Trophoblast cell (in vitro differentiated cells and primary cell): Measurements from ENCODE around the gene LIPN.

Source experiments
- DNase-seq, 2 donors: peaks; one replicate each; pipeline ENCODE4 v3.0.0-alpha.2; 2016
- H2AFZ ChIP-seq: 2 replicates; pipeline ENCODE4 v1.6.1; 2013; ENCODE audit warnings: low read length, moderate library complexity, mild to moderate bottlenecking; ENCODE audit not compliant: insufficient read depth, poor library complexity
- H2AK5ac ChIP-seq: 2 replicates; pipeline ENCODE4 v1.6.1; 2013; ENCODE audit warnings: mild to moderate bottlenecking, low read length
- H2BK120ac ChIP-seq: 2 replicates; pipeline ENCODE4 v1.6.1; 2013; ENCODE audit warnings: low read length, mild to moderate bottlenecking, moderate library complexity; ENCODE audit not compliant: insufficient read depth, poor library complexity
- H2BK12ac ChIP-seq: 2 replicates; pipeline ENCODE4 v1.6.1; 2013; ENCODE audit warnings: mild to moderate bottlenecking, low read length, moderate library complexity
- H2BK5ac ChIP-seq: 2 replicates; pipeline ENCODE4 v1.6.1; 2013; ENCODE audit warnings: low read length, low read depth, moderate library complexity, mild to moderate bottlenecking; ENCODE audit not compliant: poor library complexity
- H3K14ac ChIP-seq: 2 replicates; pipeline ENCODE4 v1.6.1; 2013; ENCODE audit warnings: mild to moderate bottlenecking, low read length
- H3K18ac ChIP-seq: 2 replicates; pipeline ENCODE4 v1.6.1; 2013; ENCODE audit warnings: mild to moderate bottlenecking, low read length
- H3K23ac ChIP-seq: 2 replicates; pipeline ENCODE4 v1.6.1; 2013; ENCODE audit warnings: low read length
- H3K27ac ChIP-seq: 2 replicates; pipeline ENCODE4 v1.5.1; 2013; ENCODE audit warnings: low read depth, mild to moderate bottlenecking, inconsistent platforms, low read length, moderate library complexity
- H3K27me3 ChIP-seq: 2 replicates; pipeline ENCODE4 v1.6.1; 2013; ENCODE audit warnings: inconsistent platforms, mild to moderate bottlenecking, low read length, moderate library complexity; ENCODE audit not compliant: insufficient read depth
- H3K36me3 ChIP-seq, 2 experiments: 1 replicate in 1 of 2; 2 replicates in 1 of 2; pipeline ENCODE4 v1.6.1; 2013; ENCODE audit warnings: low read length in 2 of 2, mild to moderate bottlenecking in 2 of 2, moderate library complexity in 1 of 2; ENCODE audit not compliant: insufficient read depth in 2 of 2, control insufficient read depth in 1 of 2
- H3K4ac ChIP-seq: 2 replicates; pipeline ENCODE4 v1.6.1; 2013; ENCODE audit warnings: low read depth, mild to moderate bottlenecking, low read length, moderate library complexity
- H3K4me1 ChIP-seq, 2 experiments: 1 replicate in 1 of 2; 2 replicates in 1 of 2; pipeline ENCODE4 v1.6.1; 2013; ENCODE audit warnings: low read length in 2 of 2, mild to moderate bottlenecking in 2 of 2, moderate library complexity in 1 of 2; ENCODE audit not compliant: insufficient read depth in 2 of 2, control insufficient read depth in 1 of 2
- H3K4me2 ChIP-seq: 2 replicates; pipeline ENCODE4 v1.6.1; 2013; ENCODE audit warnings: inconsistent platforms, mild to moderate bottlenecking, low read length, moderate library complexity
- H3K4me3 ChIP-seq: 2 replicates; pipeline ENCODE4 v1.5.1; 2013; ENCODE audit warnings: mild to moderate bottlenecking, low read depth, low read length, inconsistent platforms
- H3K79me1 ChIP-seq: one replicate; pipeline ENCODE4 v1.6.1; 2013; ENCODE audit warnings: low read length
- H3K79me2 ChIP-seq: 2 replicates; pipeline ENCODE4 v1.6.1; 2013; ENCODE audit warnings: low read length, mild to moderate bottlenecking; ENCODE audit not compliant: control insufficient read depth, insufficient read depth, poor library complexity
- H3K9ac ChIP-seq: 2 replicates; pipeline ENCODE4 v1.6.1; 2013; ENCODE audit warnings: mild to moderate bottlenecking, low read length
- H3K9me3 ChIP-seq: 2 replicates; pipeline ENCODE4 v1.6.1; 2013; ENCODE audit warnings: low read depth, mild to moderate bottlenecking, control low read depth, inconsistent platforms, low read length; ENCODE audit not compliant: insufficient read depth
- H4K12ac ChIP-seq: 2 replicates; pipeline ENCODE4 v1.6.1; 2013; ENCODE audit warnings: low read depth, mild to moderate bottlenecking, low read length, moderate library complexity
- H4K8ac ChIP-seq: 2 replicates; pipeline ENCODE4 v1.6.1; 2013; ENCODE audit warnings: low read depth, mild to moderate bottlenecking, low read length, moderate library complexity
- H4K91ac ChIP-seq: one replicate; pipeline ENCODE4 v1.6.1; 2013; ENCODE audit warnings: low read depth, mild to moderate bottlenecking, low read length, moderate library complexity
- WGBS: extraction: QIAGEN DNeasy Blood & Tissue Kit; methylation state at CpG from one replicate; pipeline ENCODE4 v1.1.7; 2013; ENCODE audit warnings: missing lambda C conversion rate; ENCODE audit not compliant: insufficient read length, insufficient coverage; ENCODE audit errors: extremely low coverage; 5-methylcytosine and 5-hydroxymethylcytosine counted together

Gene LIPN

DNA sequence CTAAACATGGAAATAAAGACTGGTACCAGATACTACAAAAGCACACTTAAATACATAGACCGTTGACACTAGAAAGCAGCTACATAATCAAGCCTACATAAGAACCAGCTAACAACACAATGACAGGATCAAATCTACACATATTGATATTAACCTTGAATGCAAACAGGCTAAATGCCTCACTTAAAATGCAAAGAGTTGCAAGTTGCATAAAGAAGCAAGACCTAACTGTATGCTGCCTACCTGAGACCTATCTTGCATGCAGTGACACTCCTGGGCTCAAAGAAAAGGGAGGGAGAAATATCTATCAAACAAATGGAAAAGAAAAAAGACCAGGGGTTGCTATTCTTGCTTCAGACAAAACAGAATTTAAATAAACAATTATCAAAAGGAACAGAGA lies 14.2 kb upstream of the LIPN start:
- DNase-seq, result no peak

DNA sequence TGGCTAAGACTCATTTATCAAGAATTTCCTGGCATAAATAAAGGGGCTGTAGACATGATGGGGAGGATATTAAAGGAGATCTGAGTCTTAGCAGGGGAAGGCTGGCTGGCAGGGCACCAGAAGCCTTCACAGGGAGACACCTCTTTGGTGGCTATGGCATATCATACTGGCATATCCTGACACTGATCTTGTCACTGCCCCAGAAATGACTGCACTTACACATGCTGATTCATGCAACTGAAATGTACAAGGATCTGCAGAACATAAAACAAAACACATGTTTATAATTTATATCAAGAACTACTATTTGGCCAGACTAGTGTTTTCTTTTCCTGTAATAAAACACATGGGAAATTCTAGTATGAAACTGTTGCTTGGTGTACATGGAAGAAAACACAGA lies 5.5 kb upstream of the LIPN start:
- Histone ChIP-seq H3K9me3 (no peaks in the 10 kb centered on the region), H3K79me2 (no peaks in the 10 kb centered on the region), H2AK5ac (no peak overlapping the region), H3K18ac (no peak overlapping the region), H4K91ac (no peak overlapping the region), H3K23ac (no peak overlapping the region), H2BK5ac (no peak overlapping the region), H3K36me3 (no peaks in the 10 kb centered on the region), H3K4ac (no peak overlapping the region), H3K4me2 (no peak overlapping the region), H4K12ac (no peak overlapping the region), H3K27ac (no peak overlapping the region), H2AFZ (no peak overlapping the region), H3K4me1 (no peaks in the 10 kb centered on the region), H4K8ac (no peak overlapping the region), H2BK120ac (no peak overlapping the region), H3K14ac (no peak overlapping the region), H2BK12ac (no peak overlapping the region), H3K27me3 (no peaks in the 10 kb centered on the region), H3K9ac (no peak overlapping the region), H3K4me3 (no peak overlapping the region), H3K79me1 (no peaks in the 10 kb centered on the region)
- DNase-seq, result no peak

More for the DNA sequence above, 14.2 kb upstream of the LIPN start:
- Histone ChIP-seq H3K4ac (no peak overlapping the region), H2BK12ac (no peak overlapping the region), H3K36me3 (no peaks in the 10 kb centered on the region), H3K4me1 (no peaks in the 10 kb centered on the region), H4K91ac (no peak overlapping the region), H2AK5ac (no peak overlapping the region), H3K4me3 (no peak overlapping the region), H3K14ac (no peak overlapping the region), H3K79me2 (no peaks in the 10 kb centered on the region), H4K12ac (no peak overlapping the region), H3K4me2 (no peak overlapping the region), H2BK5ac (no peak overlapping the region), H3K18ac (no peak overlapping the region), H2AFZ (no peak overlapping the region), H2BK120ac (no peak overlapping the region), H3K9ac (no peak overlapping the region), H4K8ac (no peak overlapping the region), H3K79me1 (no peaks in the 10 kb centered on the region), H3K27ac (no peak overlapping the region), H3K27me3 (no peaks in the 10 kb centered on the region), H3K23ac (no peak overlapping the region), H3K9me3 (no peaks in the 10 kb centered on the region)
- no CpG with 5 or more reads among the region's 1 CpG for WGBS

DNA sequence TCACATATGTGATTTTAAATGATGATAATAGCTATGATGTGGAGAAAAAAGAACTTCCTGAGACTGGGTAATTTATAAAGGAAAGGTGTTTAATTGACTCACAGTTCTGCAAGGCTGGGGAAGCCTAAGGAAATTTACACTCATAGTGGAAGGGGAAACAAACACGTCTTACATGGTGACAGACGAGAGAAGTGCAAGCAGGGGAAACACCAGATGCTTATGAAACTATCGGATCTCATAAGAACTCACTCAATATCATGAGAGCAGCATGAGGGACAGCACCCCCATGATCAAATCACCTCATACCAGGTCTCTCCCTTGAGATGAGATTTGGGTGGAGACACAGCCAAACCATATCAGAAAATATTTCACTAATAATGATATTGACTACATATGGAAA lies 4.1 kb upstream of the LIPN start:
- no peak overlapping the region for H4K12ac ChIP-seq
- H3K4me3 ChIP-seq, result no peak overlapping the region
- no peaks in the 10 kb centered on the region for H3K27me3 ChIP-seq
- no peaks in the 10 kb centered on the region for H3K79me1 ChIP-seq
- no peak overlapping the region for H3K14ac ChIP-seq
- WGBS, result no CpG with 5 or more reads among the region's 3 CpGs
- no peak for DNase-seq
- H3K23ac ChIP-seq, result no peak overlapping the region
- H2AFZ ChIP-seq, result no peak overlapping the region
- no peak overlapping the region for H4K8ac ChIP-seq
- no peaks in the 10 kb centered on the region for H3K36me3 ChIP-seq
- no peaks in the 10 kb centered on the region for H3K4me1 ChIP-seq
- no peak overlapping the region for H3K27ac ChIP-seq
- no peaks in the 10 kb centered on the region for H3K9me3 ChIP-seq
- no peak overlapping the region for H3K4me2 ChIP-seq
- no peak overlapping the region for H2BK120ac ChIP-seq
- no peak overlapping the region for H2BK5ac ChIP-seq
- H3K79me2 ChIP-seq, result no peaks in the 10 kb centered on the region
- no peak overlapping the region for H3K18ac ChIP-seq
- no peak overlapping the region for H4K91ac ChIP-seq
- no peak overlapping the region for H2AK5ac ChIP-seq
- H3K4ac ChIP-seq, result no peak overlapping the region
- no peak overlapping the region for H3K9ac ChIP-seq
- no peak overlapping the region for H2BK12ac ChIP-seq

DNA sequence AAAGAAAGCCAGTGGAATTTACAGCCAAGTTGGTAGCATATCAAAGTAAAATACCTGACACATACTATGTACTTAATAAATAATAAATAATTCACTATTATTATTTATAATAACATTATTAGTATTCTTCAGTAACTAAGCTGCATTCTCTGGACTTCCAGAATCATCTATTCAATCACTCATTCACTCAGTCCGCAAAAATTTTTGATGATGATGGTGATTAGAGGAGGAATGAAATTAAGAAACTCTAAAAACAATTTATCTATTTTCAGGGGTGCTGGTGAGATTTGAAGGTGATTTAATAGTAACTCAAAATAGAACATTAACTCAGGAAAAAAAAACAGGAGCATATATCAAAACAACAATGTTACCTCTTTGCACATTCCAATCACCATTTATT lies 3.2 kb upstream of the LIPN start:
- Histone ChIP-seq H2BK120ac (no peak overlapping the region), H4K8ac (no peak overlapping the region), H2AFZ (no peak overlapping the region), H3K79me1 (no peaks in the 10 kb centered on the region), H3K27ac (no peak overlapping the region), H3K9ac (no peak overlapping the region), H2BK12ac (no peak overlapping the region), H3K4ac (no peak overlapping the region), H3K23ac (no peak overlapping the region), H3K79me2 (no peaks in the 10 kb centered on the region), H3K4me2 (no peak overlapping the region), H3K4me1 (no peaks in the 10 kb centered on the region), H2BK5ac (no peak overlapping the region), H3K36me3 (no peaks in the 10 kb centered on the region), H3K27me3 (no peaks in the 10 kb centered on the region), H2AK5ac (no peak overlapping the region), H4K91ac (no peak overlapping the region), H3K9me3 (no peaks in the 10 kb centered on the region), H3K18ac (no peak overlapping the region), H4K12ac (no peak overlapping the region), H3K4me3 (no peak overlapping the region), H3K14ac (no peak overlapping the region)
- DNase-seq, result no peak
- no CpG with 5 or more reads among the region's 1 CpG for WGBS

DNA sequence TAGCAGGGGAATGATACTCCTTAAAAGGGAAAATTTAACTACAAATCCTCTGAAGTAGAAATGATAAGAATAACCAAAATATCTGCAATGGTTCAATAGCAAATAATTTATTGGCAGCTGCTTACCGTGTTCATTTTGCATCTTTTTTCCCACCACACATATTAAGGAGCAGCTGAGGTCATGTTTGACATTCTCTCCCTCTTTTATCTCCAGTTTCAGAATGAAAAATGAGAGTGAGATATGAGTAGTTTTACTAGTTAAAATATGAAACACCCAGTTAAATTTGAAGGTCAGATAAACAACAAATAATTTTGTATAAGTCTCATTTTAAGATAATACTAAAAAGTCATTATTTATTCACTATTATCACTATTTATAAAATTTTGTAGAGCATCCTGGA lies 3.1 kb downstream of the LIPN start:
- H3K27ac ChIP-seq, result no peak overlapping the region
- H4K91ac ChIP-seq, result no peak overlapping the region
- H2BK5ac ChIP-seq, result no peak overlapping the region
- DNase-seq, result no peak
- no peak overlapping the region for H4K8ac ChIP-seq
- H2BK12ac ChIP-seq, result no peak overlapping the region
- WGBS, result no CpG with 5 or more reads among the region's 1 CpG
- no peak overlapping the region for H3K4ac ChIP-seq
- no peaks in the 10 kb centered on the region for H3K27me3 ChIP-seq
- H3K9me3 ChIP-seq, result no peaks in the 10 kb centered on the region
- H3K9ac ChIP-seq, result no peak overlapping the region
- H4K12ac ChIP-seq, result no peak overlapping the region
- H2AK5ac ChIP-seq, result no peak overlapping the region
- no peak overlapping the region for H3K18ac ChIP-seq
- H3K4me2 ChIP-seq, result no peak overlapping the region
- H2BK120ac ChIP-seq, result no peak overlapping the region
- H2AFZ ChIP-seq, result no peak overlapping the region
- H3K14ac ChIP-seq, result no peak overlapping the region
- H3K79me1 ChIP-seq, result no peaks in the 10 kb centered on the region
- H3K23ac ChIP-seq, result no peak overlapping the region
- no peak overlapping the region for H3K4me3 ChIP-seq
- H3K36me3 ChIP-seq, result no peaks in the 10 kb centered on the region
- H3K79me2 ChIP-seq, result no peaks in the 10 kb centered on the region
- no peaks in the 10 kb centered on the region for H3K4me1 ChIP-seq
